HG02678 (cell line): ENCODE data around the gene SGCB.
A peak's percentile ranks its signal among the peaks of the same experiment; 100 is the strongest.
"Not testable (repeated sequence)": the region's sequence is repeated elsewhere in the genome, so short reads cannot be mapped to it uniquely, and the experiment has no call there.

ENCODE experiments used
- ATAC-seq: cut with Tn5 transposase; IDR thresholded peaks from one replicate; pipeline ENCODE4 v1.9.1; 2021; ENCODE audit warnings: mild to moderate bottlenecking, moderate library complexity; ENCODE audit not compliant: unreplicated experiment

The SGCB gene, protein sequence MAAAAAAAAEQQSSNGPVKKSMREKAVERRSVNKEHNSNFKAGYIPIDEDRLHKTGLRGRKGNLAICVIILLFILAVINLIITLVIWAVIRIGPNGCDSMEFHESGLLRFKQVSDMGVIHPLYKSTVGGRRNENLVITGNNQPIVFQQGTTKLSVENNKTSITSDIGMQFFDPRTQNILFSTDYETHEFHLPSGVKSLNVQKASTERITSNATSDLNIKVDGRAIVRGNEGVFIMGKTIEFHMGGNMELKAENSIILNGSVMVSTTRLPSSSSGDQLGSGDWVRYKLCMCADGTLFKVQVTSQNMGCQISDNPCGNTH

GRCh38 chr4:52038103-52038912, at the start of gene SGCB:
Gene SGCB (minus strand): TSS chr4:52038299. CDS start chr4:52038259, 40 bp downstream.
- peak; percentile 92 for ATAC-seq

GRCh38 chr4:52086425-52086824, 48.3 kb upstream of the SGCB start:
- ATAC-seq = not testable (repeated sequence)

DNA sequence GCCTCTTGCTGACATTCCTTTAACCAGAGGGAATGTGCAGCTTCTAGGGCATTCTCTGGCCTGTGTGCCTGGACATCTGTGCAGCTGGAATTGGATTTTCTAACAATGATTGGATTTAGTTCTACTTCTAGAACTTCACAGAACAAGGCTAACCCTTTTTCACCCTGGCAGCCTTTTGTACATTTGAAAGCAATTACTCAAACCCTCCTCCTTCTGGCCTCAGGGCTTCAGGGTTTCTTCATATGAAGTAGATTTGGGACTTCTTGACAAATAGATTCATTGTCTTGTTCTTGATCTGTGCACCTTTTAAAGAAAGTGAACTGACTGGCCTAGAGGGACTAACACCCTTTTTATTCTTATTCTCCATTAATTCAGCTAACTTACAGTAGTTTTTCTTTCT, 43.1 kb upstream of the SGCB start:
- no peak for ATAC-seq

GRCh38 chr4:52079659-52080058, 41.6 kb upstream of the SGCB start:
- ATAC-seq = no peak

GRCh38 chr4:52076731-52077130, 38.6 kb upstream of the SGCB start:
- no peak for ATAC-seq

DNA sequence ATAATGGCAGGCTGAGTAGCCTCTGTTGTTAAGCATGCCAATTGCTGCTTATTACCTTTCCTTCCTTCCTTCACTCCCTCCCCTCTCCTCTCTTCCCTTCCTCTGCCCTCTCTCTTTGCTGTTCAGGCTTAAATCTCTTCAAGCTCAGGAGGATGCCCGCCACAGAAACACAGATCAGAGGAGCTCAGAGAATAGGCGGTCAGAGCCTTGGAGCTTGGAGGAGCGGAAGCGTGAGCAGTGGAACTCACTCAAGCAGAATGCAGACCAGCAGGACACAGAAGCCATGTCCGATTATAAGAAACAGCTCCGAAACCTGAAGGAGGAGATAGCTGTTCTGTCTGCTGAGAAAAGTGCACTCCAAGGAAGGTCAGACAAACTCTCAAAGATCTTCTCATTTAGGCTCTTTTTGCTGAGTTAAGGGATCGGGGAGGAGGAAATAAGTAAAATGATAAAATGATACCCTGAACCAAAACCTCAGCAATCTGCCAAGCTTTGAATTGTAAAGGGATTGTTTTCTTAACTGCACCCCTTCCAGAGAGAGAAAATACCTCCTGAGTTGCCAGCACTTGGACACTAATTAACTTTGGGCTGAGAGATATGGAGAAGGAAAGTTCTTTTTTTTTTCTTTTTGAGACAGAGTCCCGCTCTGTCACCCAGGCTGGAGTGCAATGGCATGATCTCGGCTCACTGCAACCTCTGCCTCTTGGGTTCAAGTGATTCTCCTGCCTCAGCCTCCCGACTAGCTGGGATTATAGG, 33.9 kb upstream of the SGCB start:
- no peak for ATAC-seq

DNA sequence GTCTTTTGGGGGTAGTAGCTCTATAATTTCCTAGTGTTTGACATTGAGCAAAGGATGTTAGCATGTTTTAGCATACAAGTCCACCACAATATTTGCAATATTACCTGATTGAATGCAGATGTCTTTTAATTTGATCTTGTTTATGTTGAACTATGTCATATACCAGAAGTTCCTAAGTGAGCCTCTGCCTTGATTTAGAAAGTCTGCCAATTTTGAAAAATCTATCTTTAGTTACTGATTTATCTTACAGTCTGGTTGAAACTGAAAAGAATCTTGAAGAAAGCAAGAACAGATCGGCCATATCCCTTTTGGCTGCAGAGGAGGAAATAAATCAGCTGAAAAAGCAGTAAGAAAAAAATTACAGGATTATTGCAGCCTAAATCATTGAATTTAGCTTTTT, 31.5 kb upstream of the SGCB start:
- no peak for ATAC-seq

GRCh38 chr4:52059372-52059771, 21.3 kb upstream of the SGCB start:
- ATAC-seq = no peak

DNA sequence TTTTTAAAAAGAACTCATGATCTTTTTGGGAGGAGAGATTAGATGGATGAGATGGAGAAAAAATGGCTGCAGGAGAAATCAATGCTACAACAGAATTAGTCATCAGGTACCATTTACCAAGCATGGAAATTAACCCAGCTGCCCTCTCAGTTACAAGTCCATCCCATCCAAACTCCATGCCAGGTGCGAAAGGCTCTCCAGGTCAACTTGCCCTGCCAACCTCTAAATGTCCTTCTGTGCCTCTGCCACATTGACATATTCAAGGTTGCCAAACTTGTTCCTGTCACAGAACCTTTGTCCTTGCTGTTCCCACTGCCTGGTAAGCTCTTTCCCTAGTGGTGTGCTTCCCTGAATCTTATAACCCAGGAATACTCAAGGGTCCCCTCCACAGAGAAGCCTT, 20.2 kb upstream of the SGCB start:
- ATAC-seq = no peak

GRCh38 chr4:52057196-52057595, 19.1 kb upstream of the SGCB start:
- ATAC-seq = no peak

- ATAC-seq = no peak
These were observed 16.2 kb upstream of the SGCB start for GRCh38 chr4:52054254-52054653.

DNA sequence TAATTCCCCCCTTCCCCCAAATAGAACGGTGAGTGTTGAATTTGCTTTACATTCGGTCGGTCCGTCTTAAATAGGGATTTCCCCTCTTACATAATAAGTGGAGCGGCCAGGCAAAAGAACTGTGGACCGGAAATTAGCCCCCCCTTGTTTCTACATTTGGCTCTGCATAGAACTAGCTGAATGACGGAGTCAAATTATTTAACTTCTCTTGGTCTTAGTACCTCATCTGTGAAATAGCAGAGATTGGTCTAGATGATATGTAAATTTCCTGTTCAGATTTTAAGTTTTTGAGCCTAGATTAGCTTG, 14.3 kb upstream of the SGCB start:
- peak; percentile 54 for ATAC-seq

DNA sequence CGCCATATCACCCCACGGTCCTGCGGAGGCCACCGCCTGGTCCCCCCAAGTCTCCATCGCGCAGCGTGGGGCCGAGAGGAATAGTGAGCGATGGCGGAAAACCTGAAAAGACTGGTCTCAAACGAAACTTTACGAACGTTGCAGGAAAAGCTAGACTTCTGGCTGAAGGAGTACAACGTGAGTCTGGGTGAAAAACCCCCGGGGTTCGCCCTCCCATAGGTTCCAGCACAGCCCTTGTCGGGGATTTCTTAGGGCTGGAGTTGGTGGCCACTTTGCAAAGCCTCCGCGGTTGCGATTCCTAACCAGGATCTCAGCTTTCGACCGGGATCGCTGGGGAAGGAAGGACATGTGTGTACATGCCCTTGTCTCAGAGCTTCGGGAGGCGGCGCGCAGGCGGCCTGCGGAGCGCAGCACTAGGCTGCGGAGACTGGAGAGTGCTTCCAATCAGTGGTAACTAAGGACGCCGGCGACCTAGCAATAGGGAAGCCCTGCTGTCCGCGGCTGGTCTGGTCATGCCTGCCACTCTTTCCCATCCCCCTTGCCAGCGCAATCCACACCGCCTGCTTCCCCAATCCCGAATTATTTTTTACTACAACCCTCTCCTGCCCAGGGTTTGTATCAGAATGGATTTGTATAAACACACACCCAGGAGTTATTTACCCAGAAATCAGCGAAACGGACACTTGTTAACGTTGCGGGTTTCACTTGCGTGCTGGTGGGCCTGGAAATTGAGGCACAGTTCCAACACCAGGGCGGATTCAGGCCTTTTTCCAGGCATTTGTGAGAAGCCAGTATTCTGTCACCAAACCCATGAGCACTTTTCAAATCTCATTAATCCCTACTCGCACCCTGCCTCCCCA, 13.7 kb upstream of the SGCB start:
- ATAC-seq = peak; percentile 56

- peak; percentile 46 for ATAC-seq
These were observed 13.1 kb upstream of the SGCB start, which contains the start of gene SPATA18 for GRCh38 chr4:52051213-52051614. Gene SPATA18 (plus strand): TSS chr4:52051304. CDS start chr4:52051705, 401 bp downstream.

DNA sequence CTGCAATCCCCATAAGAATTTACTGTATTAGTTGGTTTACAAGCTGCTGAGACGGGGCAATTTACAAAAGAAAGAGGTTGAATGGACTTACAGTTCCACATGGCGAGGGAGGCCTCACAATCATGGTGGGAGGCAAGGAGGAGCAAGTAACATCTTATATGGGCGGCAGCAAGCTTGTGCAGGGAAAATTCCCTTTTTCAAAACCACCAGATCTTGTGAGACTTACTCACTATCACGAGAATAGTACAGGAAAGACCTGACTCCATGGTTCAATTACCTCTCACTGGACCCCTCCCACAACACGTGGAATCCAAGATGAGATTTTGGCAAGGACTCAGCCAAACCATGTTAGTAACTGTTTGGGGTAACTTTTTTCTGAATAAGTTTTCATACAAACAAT, 11.2 kb upstream of the SGCB start:
- no peak for ATAC-seq

- no peak for ATAC-seq
These were observed 6.9 kb upstream of the SGCB start for GRCh38 chr4:52045028-52045427.

DNA sequence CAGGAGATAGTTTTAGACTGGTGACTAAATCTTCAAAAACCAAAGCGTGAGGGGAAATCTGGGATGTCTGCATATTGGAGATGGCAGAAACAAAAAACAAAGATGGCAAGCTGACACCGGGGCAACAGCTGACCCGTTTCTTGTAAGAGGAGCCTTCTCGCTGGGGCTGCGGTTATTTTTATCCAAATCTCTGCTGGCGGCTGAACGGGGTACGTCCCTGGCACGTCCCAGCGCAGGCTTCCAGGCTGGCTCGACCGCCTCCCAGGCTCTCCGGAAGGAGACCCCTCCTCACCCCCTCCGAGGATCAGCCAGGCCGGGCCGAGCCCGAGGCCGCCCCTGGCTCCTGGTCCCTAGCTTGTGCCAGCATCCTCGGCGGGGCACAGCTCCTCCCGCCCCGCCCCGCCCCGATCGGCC, 403 bp downstream of the SGCB start:
- peak; percentile 55 for ATAC-seq

GRCh38 chr4:52036886-52037530, 1.1 kb downstream of the SGCB start:
- ATAC-seq = no peak

DNA sequence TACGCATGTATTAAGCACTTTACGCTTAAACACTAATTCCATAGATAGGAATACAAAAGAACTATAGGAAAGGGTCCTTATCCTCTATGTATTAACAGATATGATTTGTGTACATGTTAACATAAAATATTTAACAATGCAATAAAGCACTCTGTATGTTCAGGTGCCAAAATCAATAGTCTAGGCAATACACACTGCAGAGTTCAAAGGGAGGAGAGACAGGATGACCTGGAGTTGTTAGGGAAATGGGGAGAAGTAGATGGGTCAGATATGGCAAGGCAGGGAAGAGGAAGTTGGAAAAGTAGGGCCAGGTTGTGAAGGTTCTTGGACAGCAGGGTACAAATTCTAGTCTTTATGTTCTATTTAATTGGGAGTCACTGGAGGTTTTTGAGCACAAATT, 2.9 kb downstream of the SGCB start:
- no peak for ATAC-seq

- no peak for ATAC-seq
These were observed 6.1 kb downstream of the SGCB start for GRCh38 chr4:52032005-52032404.
